HepG2 (cell line): ENCODE data around the gene RINL. TPM values are rescaled to one million over a fixed set of nuclear protein-coding genes. Genes with fewer than 3 reads are reported as not detected.

Experiments used
- ATAC-seq: fragments of 200-7000 bp; cut with Tn5 transposase; 3 replicates; pipeline ENCODE4 v1.9.1; 2020; ENCODE audit warnings: mild to moderate bottlenecking, moderate library complexity
- BruUV-seq: library from RNA; stranded (reverse); fragments of 400-500 nt; replicated peaks from 2 replicates; lab custom pipeline; 2021; lab: Mats Ljungman, UMichigan
- CTCF ChIA-PET: fragments of 300-600 bp; formaldehyde crosslinking; extraction: SDS; loops from one replicate; lab custom pipeline; 2021; ENCODE audit warnings: low total read pairs, inconsistent platforms, low intra/inter-chr PET ratio; lab: Yijun Ruan, JAX
- POLR2A ChIA-PET: fragments of 350-600 bp; sonication (Branson Sonifier 250); formaldehyde crosslinking; loops from one replicate; lab custom pipeline; 2020; ENCODE audit warnings: antibody characterized with exemption, inconsistent platforms; lab: Yijun Ruan, JAX
- DNase-seq: peaks from one replicate; pipeline ENCODE4 v3.0.0-alpha.2; 2015; ENCODE audit warnings: low spot score
- FAIRE-seq: peaks from 3 replicates; lab custom pipeline; 2011; peaks lifted over from hg19 to GRCh38; lab: Jason Lieb, UNC
- H2AFZ ChIP-seq: one replicate; pipeline ENCODE4 v1.6.1; 2011; ENCODE audit warnings: low read length, inconsistent platforms
- H3K27ac ChIP-seq: fragments of 300-600 bp; 3 replicates; pipeline ENCODE4 v1.8.0; 2011; ENCODE audit warnings: mixed run types, mild to moderate bottlenecking, mixed read lengths, low read length, inconsistent platforms; ENCODE audit not compliant: insufficient read depth; ENCODE audit errors: extremely low read length
- H3K27me3 ChIP-seq, 2 experiments: fragments of 200-600 bp in 1 of 2; 2 replicates in 1 of 2; 3 replicates in 1 of 2; pipeline versions ENCODE4 v1.6.0 to v1.8.0; 2011; ENCODE audit warnings: low read length in 2 of 2, mild to moderate bottlenecking in 2 of 2, moderate library complexity in 2 of 2, inconsistent platforms in 1 of 2; ENCODE audit not compliant: insufficient read depth in 2 of 2, control insufficient read depth in 1 of 2
- H3K36me3 ChIP-seq, 2 experiments: fragments of 200-600 bp in 1 of 2; replicated peaks in 1 of 2; 2 replicates in 1 of 2; 3 replicates in 1 of 2; pipeline versions ENCODE4 v1.5.1 to v1.8.0; 2011; ENCODE audit warnings: low read length in 2 of 2, inconsistent platforms in 1 of 2; ENCODE audit not compliant: insufficient read depth in 2 of 2, control insufficient read depth in 1 of 2
- H3K4me1 ChIP-seq: 2 replicates; pipeline ENCODE4 v1.5.1; 2012; ENCODE audit warnings: low read length, inconsistent platforms; ENCODE audit not compliant: insufficient read depth
- H3K4me2 ChIP-seq: 2 replicates; pipeline ENCODE4 v1.6.0; 2011; ENCODE audit warnings: low read depth, low read length, inconsistent platforms
- H3K4me3 ChIP-seq, 3 experiments: fragments of 200-600 bp in 1 of 3; sonication (generic), shearing (Covaris generic) in 1 of 3; replicated peaks in 1 of 3; 2 replicates each; pipeline ENCODE4 v1.5.1; 2011 to 2016; ENCODE audit warnings: low read length in 3 of 3, inconsistent platforms in 2 of 3, low read depth in 2 of 3, mild to moderate bottlenecking in 2 of 3, control low read depth in 1 of 3, mixed read lengths in 1 of 3; ENCODE audit not compliant: insufficient read depth in 1 of 3
- H3K79me2 ChIP-seq: one replicate; pipeline ENCODE4 v1.6.1; 2011; ENCODE audit warnings: low read length, inconsistent platforms; ENCODE audit not compliant: insufficient read depth
- H3K9ac ChIP-seq: 2 replicates; pipeline ENCODE4 v1.6.0; 2011; ENCODE audit warnings: mild to moderate bottlenecking, low read depth, low read length, inconsistent platforms; ENCODE audit not compliant: insufficient read depth
- H3K9me3 ChIP-seq: 2 replicates; pipeline ENCODE4 v1.5.1; 2012; ENCODE audit warnings: mild to moderate bottlenecking, low read length
- H4K20me1 ChIP-seq: 2 replicates; pipeline ENCODE4 v1.6.0; 2011; ENCODE audit warnings: inconsistent platforms, mild to moderate bottlenecking, low read length, moderate library complexity; ENCODE audit not compliant: insufficient read depth
- CHCHD3 ChIP-seq: sonication (generic); formaldehyde crosslinking; IDR thresholded peaks from 2 replicates; pipeline ENCODE4 v1.8.0; 2022; ENCODE audit warnings: mild to moderate bottlenecking, missing genetic modification reagents, moderate library complexity
- KLF16 ChIP-seq, 2 experiments: sonication (generic) in 1 of 2; formaldehyde crosslinking in 1 of 2; IDR thresholded peaks; 2 replicates each; pipeline versions ENCODE4 v1.6.1 to v1.8.0; 2016 to 2023; ENCODE audit warnings: missing genetic modification reagents in 2 of 2, missing compliant biosample characterization in 1 of 2
- NFE2L2 ChIP-seq: fragments of 150-350 bp; IDR thresholded peaks from 2 replicates; pipeline ENCODE4 v1.6.1; 2014; ENCODE audit warnings: low read length
- PITX1 ChIP-seq: sonication (generic); formaldehyde crosslinking; IDR thresholded peaks from 2 replicates; pipeline ENCODE4 v1.5.1; 2020; ENCODE audit warnings: mild to moderate bottlenecking, missing genetic modification reagents
- RARA ChIP-seq: IDR thresholded peaks from 2 replicates; pipeline ENCODE4 v1.6.1; 2016; ENCODE audit warnings: missing genetic modification reagents, missing compliant biosample characterization
- SNAPC2 ChIP-seq: sonication (generic); formaldehyde crosslinking; IDR thresholded peaks from 2 replicates; pipeline ENCODE4 v1.8.1; 2022; ENCODE audit warnings: mild to moderate bottlenecking, missing genetic modification reagents
- SNRNP70 ChIP-seq: fragments of 200-400 bp; formaldehyde crosslinking; IDR thresholded peaks from 2 replicates; pipeline ENCODE4 v1.6.1; 2017; ENCODE audit warnings: mild to moderate bottlenecking, low read depth, low read length, moderate library complexity
- STAT5B ChIP-seq: sonication (generic); formaldehyde crosslinking; IDR thresholded peaks from 2 replicates; pipeline ENCODE4 v1.4.0; 2020; ENCODE audit warnings: missing genetic modification reagents
- TCF7L2 ChIP-seq: IDR thresholded peaks from 2 replicates; pipeline ENCODE4 v1.6.1; 2011; ENCODE audit warnings: mild to moderate bottlenecking, low read depth, low read length, moderate library complexity
- ZIK1 ChIP-seq: sonication (generic); formaldehyde crosslinking; IDR thresholded peaks from 2 replicates; pipeline ENCODE4 v1.5.0; 2020; ENCODE audit warnings: mild to moderate bottlenecking, low read depth, missing genetic modification reagents, borderline replicate concordance
- ZNF343 ChIP-seq: sonication (generic); formaldehyde crosslinking; IDR thresholded peaks from 2 replicates; pipeline ENCODE4 v1.4.0; 2020; ENCODE audit warnings: mild to moderate bottlenecking, missing genetic modification reagents
- ZSCAN9 ChIP-seq: IDR thresholded peaks from 2 replicates; pipeline ENCODE4 v1.6.1; 2016; ENCODE audit warnings: borderline replicate concordance
- WGBS: methylation state at CpG from one replicate; pipeline ENCODE4 v1.1.6; 2017; ENCODE audit warnings: low lambda C conversion rate; 5-methylcytosine and 5-hydroxymethylcytosine counted together
- in situ Hi-C: cut with HindIII; loops from 2 replicates; pipeline ENCODE4 v1.10.0; 2017; ENCODE audit warnings: low pct_unique_long_range_greater_than_20kb; ENCODE audit not compliant: extremely low pct_ligation_motif_present
- intact Hi-C: fragments of 100-400 bp; cut with micrococcal nuclease; formaldehyde crosslinking; loops from one replicate; pipeline ENCODE4 v1.10.0; 2022; ENCODE audit not compliant: unreplicated experiment
- polyA plus RNA-seq, 8 experiments: library from polyadenylated mRNA; depleted of rRNA in 3 of 8; stranded (reverse) in 7 of 8; unstranded in 1 of 8; fragments of >200 nt; fragmentation: Illumina TruSeq in 4 of 8; extraction: Trizol in 4 of 8; gene quantifications; 2 replicates each; pipeline versions ENCODE4 v1.2.1 to v1.2.3, GENCODE V29; 2011 to 2016; ENCODE audit warnings: low read depth in 4 of 8, missing spikeins in 1 of 8, mixed read lengths in 1 of 8; ENCODE audit not compliant: insufficient read depth in 1 of 8
- total RNA-seq, 5 experiments: library from RNA; depleted of rRNA; stranded (reverse); fragments of >200 nt; fragmentation: Illumina TruSeq; extraction: Trizol; gene quantifications; 2 replicates each; pipeline ENCODE4 v1.2.3, GENCODE V29; 2016; ENCODE audit warnings: low read depth in 1 of 5
- TF ChIP-seq, protein P1 (sequence below): IDR thresholded peaks from 2 replicates; pipeline ENCODE4 v1.6.1; 2016; ENCODE audit warnings: missing compliant biosample characterization, missing genetic modification reagents, borderline replicate concordance
- TF ChIP-seq, protein P2 (sequence below): IDR thresholded peaks from 2 replicates; pipeline ENCODE4 v1.4.0; 2020; ENCODE audit warnings: mild to moderate bottlenecking, missing genetic modification reagents
- TF ChIP-seq, protein P3 (sequence below): sonication (generic); formaldehyde crosslinking; IDR thresholded peaks from 2 replicates; pipeline ENCODE4 v1.5.0; 2020; ENCODE audit warnings: mild to moderate bottlenecking, missing genetic modification reagents, moderate library complexity
- TF ChIP-seq, protein P4 (sequence below): sonication (generic); formaldehyde crosslinking; IDR thresholded peaks from 2 replicates; pipeline ENCODE4 v1.4.0; 2020; ENCODE audit warnings: missing genetic modification reagents

RINL gene
- total and polyA plus RNA-seq, 2 of the 13 experiments (the other 11 are each of a cell fraction or from before 2014, with no cell fraction given), result 11.4 to 18.0 TPM

DNA sequence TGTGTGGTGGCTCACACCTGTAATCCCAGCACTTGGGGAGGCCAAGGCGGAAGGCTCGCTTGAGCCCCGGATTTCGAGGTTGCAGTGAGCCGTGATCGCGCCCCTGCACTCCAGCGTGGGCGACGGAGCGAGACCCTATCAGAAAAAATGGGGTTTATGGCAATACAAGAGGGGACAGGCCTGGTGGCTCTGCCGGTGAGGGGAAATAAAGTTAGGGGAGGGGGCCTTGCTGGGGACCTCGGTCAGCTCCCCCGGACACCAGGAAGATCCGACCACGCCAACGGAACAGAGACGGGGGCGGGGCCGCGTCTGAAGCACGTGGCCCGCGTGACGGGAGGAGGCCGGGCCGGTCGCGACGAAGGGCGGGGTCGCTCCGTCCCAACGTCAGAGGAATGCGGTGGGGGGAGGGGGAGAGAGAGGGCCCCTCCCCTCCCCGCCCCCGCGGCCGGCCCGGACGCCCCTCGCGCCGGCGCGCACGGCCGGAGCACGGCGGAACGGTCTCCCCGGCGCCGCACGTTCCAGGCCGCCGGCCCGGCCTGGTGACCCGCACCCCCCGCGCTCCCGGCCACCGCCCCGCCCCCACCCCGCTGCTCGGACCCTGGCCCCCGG lies 26.3 kb downstream of the RINL start:
- ChIA-PET POLR2A (interaction anchor here (0.9 to 9.1 kb wide), 21 partner anchors 9 to 233 kb away, joined by 3 to 148 read pairs (median 5); partner anchors contain the start of genes ACTN4, ECH1, EIF3K and MRPS12), CTCF (no interaction called here)
- ATAC-seq (peak; percentile 16), DNase-seq (peak; percentile 79), FAIRE-seq (no peak)
- 2% methylated on average over 30 of the region's 67 CpGs for WGBS
- Histone ChIP-seq H3K79me2 (peaks cover 34% of the 10 kb centered on the region), H3K4me2 (peak overlapping the region; percentile 92), H2AFZ (no peak overlapping the region), H3K9ac (peak overlapping the region; percentile 88), H4K20me1 (peaks cover 24% of the 10 kb centered on the region), H3K4me3 (peak overlapping the region; percentile 84 to 93 (median 87)), H3K36me3 (peaks cover 7 to 12% of the 10 kb centered on the region in 2 experiments), H3K9me3 (no peaks in the 10 kb centered on the region), H3K27ac (peak overlapping the region; percentile 91), H3K4me1 (peaks cover 49% of the 10 kb centered on the region), H3K27me3 (no peaks in the 10 kb centered on the region; a peak in 1 of 5 replicates)
- intact Hi-C loops (loop anchor here (2.0 kb wide), 2 partner anchors 21 to 47 kb away; partner anchors contain the start of genes ECH1, NFKBIB and SIRT2), in situ Hi-C loops (no loop called here)
- no TSS peak for BruUV-seq
- TF ChIP-seq ZNF343 (CRISPR knock-in tag) (peak; percentile 31), SNAPC2 (CRISPR knock-in tag) (no peak), STAT5B (CRISPR knock-in tag) (no peak), ZSCAN9 (CRISPR knock-in tag) (no peak), NFE2L2 (no peak), CHCHD3 (no peak), SNRNP70 (no peak), KLF16 (CRISPR knock-in tag; IDR thresholded peaks at IDR 0.05) (peak in 1 of 2 experiments; percentile 83; a peak in 2 of 4 replicates), RARA (CRISPR knock-in tag) (peak; percentile 62), ZIK1 (no peak), TCF7L2 (no peak), PITX1 (no peak; the same call in 1 of the 2 replicates)
- TF ChIP-seq, protein P1, sequence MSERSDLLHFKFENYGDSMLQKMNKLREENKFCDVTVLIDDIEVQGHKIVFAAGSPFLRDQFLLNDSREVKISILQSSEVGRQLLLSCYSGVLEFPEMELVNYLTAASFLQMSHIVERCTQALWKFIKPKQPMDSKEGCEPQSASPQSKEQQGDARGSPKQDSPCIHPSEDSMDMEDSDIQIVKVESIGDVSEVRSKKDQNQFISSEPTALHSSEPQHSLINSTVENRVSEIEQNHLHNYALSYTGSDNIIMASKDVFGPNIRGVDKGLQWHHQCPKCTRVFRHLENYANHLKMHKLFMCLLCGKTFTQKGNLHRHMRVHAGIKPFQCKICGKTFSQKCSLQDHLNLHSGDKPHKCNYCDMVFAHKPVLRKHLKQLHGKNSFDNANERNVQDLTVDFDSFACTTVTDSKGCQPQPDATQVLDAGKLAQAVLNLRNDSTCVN, result no peak; the same call in 1 of the 2 replicates
- TF ChIP-seq, protein P2, sequence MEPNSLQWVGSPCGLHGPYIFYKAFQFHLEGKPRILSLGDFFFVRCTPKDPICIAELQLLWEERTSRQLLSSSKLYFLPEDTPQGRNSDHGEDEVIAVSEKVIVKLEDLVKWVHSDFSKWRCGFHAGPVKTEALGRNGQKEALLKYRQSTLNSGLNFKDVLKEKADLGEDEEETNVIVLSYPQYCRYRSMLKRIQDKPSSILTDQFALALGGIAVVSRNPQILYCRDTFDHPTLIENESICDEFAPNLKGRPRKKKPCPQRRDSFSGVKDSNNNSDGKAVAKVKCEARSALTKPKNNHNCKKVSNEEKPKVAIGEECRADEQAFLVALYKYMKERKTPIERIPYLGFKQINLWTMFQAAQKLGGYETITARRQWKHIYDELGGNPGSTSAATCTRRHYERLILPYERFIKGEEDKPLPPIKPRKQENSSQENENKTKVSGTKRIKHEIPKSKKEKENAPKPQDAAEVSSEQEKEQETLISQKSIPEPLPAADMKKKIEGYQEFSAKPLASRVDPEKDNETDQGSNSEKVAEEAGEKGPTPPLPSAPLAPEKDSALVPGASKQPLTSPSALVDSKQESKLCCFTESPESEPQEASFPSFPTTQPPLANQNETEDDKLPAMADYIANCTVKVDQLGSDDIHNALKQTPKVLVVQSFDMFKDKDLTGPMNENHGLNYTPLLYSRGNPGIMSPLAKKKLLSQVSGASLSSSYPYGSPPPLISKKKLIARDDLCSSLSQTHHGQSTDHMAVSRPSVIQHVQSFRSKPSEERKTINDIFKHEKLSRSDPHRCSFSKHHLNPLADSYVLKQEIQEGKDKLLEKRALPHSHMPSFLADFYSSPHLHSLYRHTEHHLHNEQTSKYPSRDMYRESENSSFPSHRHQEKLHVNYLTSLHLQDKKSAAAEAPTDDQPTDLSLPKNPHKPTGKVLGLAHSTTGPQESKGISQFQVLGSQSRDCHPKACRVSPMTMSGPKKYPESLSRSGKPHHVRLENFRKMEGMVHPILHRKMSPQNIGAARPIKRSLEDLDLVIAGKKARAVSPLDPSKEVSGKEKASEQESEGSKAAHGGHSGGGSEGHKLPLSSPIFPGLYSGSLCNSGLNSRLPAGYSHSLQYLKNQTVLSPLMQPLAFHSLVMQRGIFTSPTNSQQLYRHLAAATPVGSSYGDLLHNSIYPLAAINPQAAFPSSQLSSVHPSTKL, result peak; percentile 68; the same call in 1 of the 2 replicates
- TF ChIP-seq, protein P3, sequence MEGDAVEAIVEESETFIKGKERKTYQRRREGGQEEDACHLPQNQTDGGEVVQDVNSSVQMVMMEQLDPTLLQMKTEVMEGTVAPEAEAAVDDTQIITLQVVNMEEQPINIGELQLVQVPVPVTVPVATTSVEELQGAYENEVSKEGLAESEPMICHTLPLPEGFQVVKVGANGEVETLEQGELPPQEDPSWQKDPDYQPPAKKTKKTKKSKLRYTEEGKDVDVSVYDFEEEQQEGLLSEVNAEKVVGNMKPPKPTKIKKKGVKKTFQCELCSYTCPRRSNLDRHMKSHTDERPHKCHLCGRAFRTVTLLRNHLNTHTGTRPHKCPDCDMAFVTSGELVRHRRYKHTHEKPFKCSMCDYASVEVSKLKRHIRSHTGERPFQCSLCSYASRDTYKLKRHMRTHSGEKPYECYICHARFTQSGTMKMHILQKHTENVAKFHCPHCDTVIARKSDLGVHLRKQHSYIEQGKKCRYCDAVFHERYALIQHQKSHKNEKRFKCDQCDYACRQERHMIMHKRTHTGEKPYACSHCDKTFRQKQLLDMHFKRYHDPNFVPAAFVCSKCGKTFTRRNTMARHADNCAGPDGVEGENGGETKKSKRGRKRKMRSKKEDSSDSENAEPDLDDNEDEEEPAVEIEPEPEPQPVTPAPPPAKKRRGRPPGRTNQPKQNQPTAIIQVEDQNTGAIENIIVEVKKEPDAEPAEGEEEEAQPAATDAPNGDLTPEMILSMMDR, result no peak
- TF ChIP-seq, protein P4, sequence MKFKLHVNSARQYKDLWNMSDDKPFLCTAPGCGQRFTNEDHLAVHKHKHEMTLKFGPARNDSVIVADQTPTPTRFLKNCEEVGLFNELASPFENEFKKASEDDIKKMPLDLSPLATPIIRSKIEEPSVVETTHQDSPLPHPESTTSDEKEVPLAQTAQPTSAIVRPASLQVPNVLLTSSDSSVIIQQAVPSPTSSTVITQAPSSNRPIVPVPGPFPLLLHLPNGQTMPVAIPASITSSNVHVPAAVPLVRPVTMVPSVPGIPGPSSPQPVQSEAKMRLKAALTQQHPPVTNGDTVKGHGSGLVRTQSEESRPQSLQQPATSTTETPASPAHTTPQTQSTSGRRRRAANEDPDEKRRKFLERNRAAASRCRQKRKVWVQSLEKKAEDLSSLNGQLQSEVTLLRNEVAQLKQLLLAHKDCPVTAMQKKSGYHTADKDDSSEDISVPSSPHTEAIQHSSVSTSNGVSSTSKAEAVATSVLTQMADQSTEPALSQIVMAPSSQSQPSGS (CRISPR knock-in tag), result no peak
